ENCODE measurements around the gene ZBTB20. TPM values are rescaled to one million over a fixed set of nuclear protein-coding genes. Genes with fewer than 3 reads are reported as not detected.

ZBTB20 gene
- total RNA-seq, 1 donor from 2014 or later: 32.5 TPM

DNA sequence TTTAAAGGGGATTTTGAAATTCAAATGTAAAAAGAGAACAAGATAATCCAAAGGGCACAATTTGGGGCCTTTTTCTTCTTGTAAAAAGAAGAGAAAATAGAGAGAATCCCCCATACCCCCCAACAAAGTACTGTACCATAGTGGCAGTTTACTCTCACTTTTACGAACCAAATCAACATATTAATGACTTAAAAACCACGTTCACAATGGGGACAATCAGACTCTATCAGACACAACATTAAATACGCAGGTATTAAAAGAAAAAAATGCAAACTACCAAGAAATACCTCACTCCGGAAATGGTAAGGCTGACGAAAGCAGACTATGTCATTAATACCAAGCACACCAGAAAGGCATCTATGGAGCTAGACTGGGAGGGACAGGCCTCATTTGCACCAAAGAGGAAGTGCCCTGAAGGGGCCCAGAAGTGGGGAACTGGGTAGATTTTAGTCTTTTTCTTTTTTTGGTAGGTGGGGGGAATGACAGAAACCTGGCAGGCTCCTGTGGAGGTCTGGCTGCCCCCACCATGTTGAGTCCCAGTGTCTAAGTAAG is 719.0 kb downstream of the ZBTB20 start:
- no peaks in the 10 kb centered on the region for H3K36me3 ChIP-seq (ENCODE audit: control insufficient read depth, insufficient read depth, low read length)
- H3K4me3 ChIP-seq (ENCODE audit: low read depth, low read length): no peak overlapping the region
- no peaks in the 10 kb centered on the region for H3K27me3 ChIP-seq (ENCODE audit: control insufficient read depth, insufficient read depth, low read length)
- TF ChIP-seq, protein P1, sequence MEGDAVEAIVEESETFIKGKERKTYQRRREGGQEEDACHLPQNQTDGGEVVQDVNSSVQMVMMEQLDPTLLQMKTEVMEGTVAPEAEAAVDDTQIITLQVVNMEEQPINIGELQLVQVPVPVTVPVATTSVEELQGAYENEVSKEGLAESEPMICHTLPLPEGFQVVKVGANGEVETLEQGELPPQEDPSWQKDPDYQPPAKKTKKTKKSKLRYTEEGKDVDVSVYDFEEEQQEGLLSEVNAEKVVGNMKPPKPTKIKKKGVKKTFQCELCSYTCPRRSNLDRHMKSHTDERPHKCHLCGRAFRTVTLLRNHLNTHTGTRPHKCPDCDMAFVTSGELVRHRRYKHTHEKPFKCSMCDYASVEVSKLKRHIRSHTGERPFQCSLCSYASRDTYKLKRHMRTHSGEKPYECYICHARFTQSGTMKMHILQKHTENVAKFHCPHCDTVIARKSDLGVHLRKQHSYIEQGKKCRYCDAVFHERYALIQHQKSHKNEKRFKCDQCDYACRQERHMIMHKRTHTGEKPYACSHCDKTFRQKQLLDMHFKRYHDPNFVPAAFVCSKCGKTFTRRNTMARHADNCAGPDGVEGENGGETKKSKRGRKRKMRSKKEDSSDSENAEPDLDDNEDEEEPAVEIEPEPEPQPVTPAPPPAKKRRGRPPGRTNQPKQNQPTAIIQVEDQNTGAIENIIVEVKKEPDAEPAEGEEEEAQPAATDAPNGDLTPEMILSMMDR (IDR thresholded peaks at IDR 0.05; ENCODE audit: insufficient read depth, low read length, poor library complexity, severe bottlenecking): no peak
- DNase-seq (ENCODE audit: low read depth): no peak

DNA sequence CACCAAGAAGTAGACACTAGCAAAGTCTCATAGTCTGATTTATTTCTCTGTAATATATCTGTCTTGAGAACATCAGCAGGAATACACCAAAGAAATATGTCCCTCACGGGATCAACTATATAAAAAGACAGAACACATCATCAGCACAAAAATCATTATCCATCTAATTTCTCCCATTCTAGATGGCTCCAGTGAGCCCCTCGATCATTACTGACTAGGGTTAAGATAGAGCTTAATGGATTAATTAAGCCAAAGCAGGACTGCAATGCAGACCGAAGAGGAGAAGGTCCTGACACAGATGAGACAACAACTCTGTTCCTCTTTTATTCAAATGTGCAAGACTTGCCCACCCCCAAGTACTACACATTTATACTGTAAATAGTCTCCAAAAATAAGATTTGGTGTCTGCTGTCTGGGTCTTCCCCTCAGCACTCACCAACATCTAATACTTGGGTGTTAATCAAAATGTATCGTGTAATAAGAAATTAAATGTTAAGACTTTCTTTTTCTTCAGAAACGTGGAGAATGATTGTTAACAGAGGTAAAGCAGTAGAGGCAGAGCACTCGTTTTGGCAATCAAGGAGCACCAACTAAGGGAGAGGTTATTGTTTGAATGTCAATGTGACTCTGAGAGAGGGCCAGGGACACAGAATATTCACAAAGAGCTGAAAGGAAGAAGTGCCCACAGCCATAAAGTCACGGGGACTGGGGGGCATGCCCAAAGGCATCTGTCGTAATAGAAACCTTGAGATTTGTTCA is 719.6 kb downstream of the ZBTB20 start:
- DNase-seq (ENCODE audit: low read depth): no peak
- no peaks in the 10 kb centered on the region for H3K36me3 ChIP-seq (ENCODE audit: control insufficient read depth, insufficient read depth, low read length)
- no peak overlapping the region for H3K4me3 ChIP-seq (ENCODE audit: low read depth, low read length)
- TF ChIP-seq, protein P1 (IDR thresholded peaks at IDR 0.05; ENCODE audit: insufficient read depth, low read length, poor library complexity, severe bottlenecking): no peak
- no peaks in the 10 kb centered on the region for H3K27me3 ChIP-seq (ENCODE audit: control insufficient read depth, insufficient read depth, low read length)

DNA sequence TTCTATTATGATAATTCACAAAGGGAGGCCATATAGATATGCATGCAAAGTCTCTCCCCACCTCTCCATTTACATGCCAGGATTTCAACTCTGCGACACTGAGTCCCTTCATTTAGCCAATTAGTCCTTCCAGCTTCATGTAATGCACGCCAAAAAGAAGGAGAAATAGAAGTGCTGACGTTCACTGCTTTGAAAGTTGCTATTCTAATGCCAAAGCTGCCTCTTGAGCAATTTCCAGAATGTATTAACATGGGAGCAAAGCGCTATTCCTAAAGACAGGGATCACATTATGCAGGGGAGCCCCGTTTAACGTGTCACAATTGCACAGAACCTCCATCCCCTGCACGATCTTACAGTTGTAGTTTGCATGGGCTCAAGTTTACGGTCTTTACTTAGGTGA is 722.8 kb downstream of the ZBTB20 start:
- no peaks in the 10 kb centered on the region for H3K36me3 ChIP-seq (ENCODE audit: control insufficient read depth, insufficient read depth, low read length)
- no peak for DNase-seq (ENCODE audit: low read depth)
- H3K27me3 ChIP-seq (ENCODE audit: control insufficient read depth, insufficient read depth, low read length): no peaks in the 10 kb centered on the region
- TF ChIP-seq, protein P1 (IDR thresholded peaks at IDR 0.05; ENCODE audit: insufficient read depth, low read length, poor library complexity, severe bottlenecking): no peak
- no peak overlapping the region for H3K4me3 ChIP-seq (ENCODE audit: low read depth, low read length)

DNA sequence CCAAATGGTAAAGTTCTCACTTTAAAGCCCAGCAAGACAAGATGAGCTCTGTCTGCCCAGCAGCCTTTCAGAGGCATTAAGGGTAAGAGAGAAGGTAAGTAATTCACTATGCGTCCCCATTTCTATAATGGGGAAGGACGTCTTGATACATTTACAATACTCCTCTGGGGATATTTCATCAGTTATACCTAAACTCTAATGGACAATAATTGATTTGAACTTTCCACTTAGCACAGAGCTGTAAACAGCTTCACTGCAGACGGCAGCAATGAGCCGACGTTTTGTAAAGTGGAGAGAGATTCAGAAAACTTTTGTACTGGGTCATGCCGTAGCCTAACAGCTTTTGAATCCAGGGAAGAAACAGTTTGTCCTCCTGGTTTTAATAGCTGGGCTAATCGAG is 725.9 kb downstream of the ZBTB20 start:
- no peak overlapping the region for H3K4me3 ChIP-seq (ENCODE audit: low read depth, low read length)
- no peak for DNase-seq (ENCODE audit: low read depth)
- H3K27me3 ChIP-seq (ENCODE audit: control insufficient read depth, insufficient read depth, low read length): no peaks in the 10 kb centered on the region
- TF ChIP-seq, protein P1 (IDR thresholded peaks at IDR 0.05; ENCODE audit: insufficient read depth, low read length, poor library complexity, severe bottlenecking): no peak
- no peaks in the 10 kb centered on the region for H3K36me3 ChIP-seq (ENCODE audit: control insufficient read depth, insufficient read depth, low read length)

DNA sequence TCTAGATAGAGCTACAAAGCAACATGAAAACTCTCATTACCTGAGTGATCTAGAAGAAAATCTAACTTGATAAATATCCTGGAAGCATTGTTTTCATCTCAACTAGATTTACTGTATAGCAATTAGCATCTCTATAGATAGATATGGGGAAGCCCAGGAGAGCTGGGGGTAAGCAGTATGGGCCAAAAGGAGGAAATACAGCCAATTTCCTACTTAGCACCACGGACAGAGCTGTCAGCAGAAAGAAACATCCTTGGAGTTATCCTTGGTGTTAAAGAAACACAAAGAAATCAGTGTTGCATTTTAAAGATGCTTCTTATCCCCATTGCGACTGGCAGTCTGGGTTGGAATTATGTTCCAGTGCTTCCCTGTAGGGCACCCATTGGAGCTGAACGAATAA is 727.0 kb downstream of the ZBTB20 start:
- Histone ChIP-seq H3K36me3 (ENCODE audit: control insufficient read depth, insufficient read depth, low read length) (no peaks in the 10 kb centered on the region), H3K27me3 (ENCODE audit: control insufficient read depth, insufficient read depth, low read length) (no peaks in the 10 kb centered on the region), H3K4me3 (ENCODE audit: low read depth, low read length) (no peak overlapping the region)
- TF ChIP-seq, protein P1 (IDR thresholded peaks at IDR 0.05; ENCODE audit: insufficient read depth, low read length, poor library complexity, severe bottlenecking): no peak
- DNase-seq (ENCODE audit: low read depth): no peak
